Trophoblast cell (in vitro differentiated cells and primary cell): Measurements from ENCODE around the gene MAGEA9.
"Not testable (repeated sequence)": the region's sequence is repeated elsewhere in the genome, so short reads cannot be mapped to it uniquely, and the experiment has no call there.

Experiments
- DNase-seq, 2 donors: peaks; one replicate each; pipeline ENCODE4 v3.0.0-alpha.2; 2016
- H2AFZ ChIP-seq: 2 replicates; pipeline ENCODE4 v1.6.1; 2013; ENCODE audit warnings: low read length, moderate library complexity, mild to moderate bottlenecking; ENCODE audit not compliant: insufficient read depth, poor library complexity
- H2AK5ac ChIP-seq: 2 replicates; pipeline ENCODE4 v1.6.1; 2013; ENCODE audit warnings: mild to moderate bottlenecking, low read length
- H2BK120ac ChIP-seq: 2 replicates; pipeline ENCODE4 v1.6.1; 2013; ENCODE audit warnings: low read length, mild to moderate bottlenecking, moderate library complexity; ENCODE audit not compliant: insufficient read depth, poor library complexity
- H2BK12ac ChIP-seq: 2 replicates; pipeline ENCODE4 v1.6.1; 2013; ENCODE audit warnings: mild to moderate bottlenecking, low read length, moderate library complexity
- H2BK5ac ChIP-seq: 2 replicates; pipeline ENCODE4 v1.6.1; 2013; ENCODE audit warnings: low read length, low read depth, moderate library complexity, mild to moderate bottlenecking; ENCODE audit not compliant: poor library complexity
- H3K14ac ChIP-seq: 2 replicates; pipeline ENCODE4 v1.6.1; 2013; ENCODE audit warnings: mild to moderate bottlenecking, low read length
- H3K18ac ChIP-seq: 2 replicates; pipeline ENCODE4 v1.6.1; 2013; ENCODE audit warnings: mild to moderate bottlenecking, low read length
- H3K23ac ChIP-seq: 2 replicates; pipeline ENCODE4 v1.6.1; 2013; ENCODE audit warnings: low read length
- H3K27ac ChIP-seq: 2 replicates; pipeline ENCODE4 v1.5.1; 2013; ENCODE audit warnings: low read depth, mild to moderate bottlenecking, inconsistent platforms, low read length, moderate library complexity
- H3K27me3 ChIP-seq: 2 replicates; pipeline ENCODE4 v1.6.1; 2013; ENCODE audit warnings: inconsistent platforms, mild to moderate bottlenecking, low read length, moderate library complexity; ENCODE audit not compliant: insufficient read depth
- H3K36me3 ChIP-seq, 2 experiments: 1 replicate in 1 of 2; 2 replicates in 1 of 2; pipeline ENCODE4 v1.6.1; 2013; ENCODE audit warnings: low read length in 2 of 2, mild to moderate bottlenecking in 2 of 2, moderate library complexity in 1 of 2; ENCODE audit not compliant: insufficient read depth in 2 of 2, control insufficient read depth in 1 of 2
- H3K4ac ChIP-seq: 2 replicates; pipeline ENCODE4 v1.6.1; 2013; ENCODE audit warnings: low read depth, mild to moderate bottlenecking, low read length, moderate library complexity
- H3K4me1 ChIP-seq, 2 experiments: 1 replicate in 1 of 2; 2 replicates in 1 of 2; pipeline ENCODE4 v1.6.1; 2013; ENCODE audit warnings: low read length in 2 of 2, mild to moderate bottlenecking in 2 of 2, moderate library complexity in 1 of 2; ENCODE audit not compliant: insufficient read depth in 2 of 2, control insufficient read depth in 1 of 2
- H3K4me2 ChIP-seq: 2 replicates; pipeline ENCODE4 v1.6.1; 2013; ENCODE audit warnings: inconsistent platforms, mild to moderate bottlenecking, low read length, moderate library complexity
- H3K4me3 ChIP-seq: 2 replicates; pipeline ENCODE4 v1.5.1; 2013; ENCODE audit warnings: mild to moderate bottlenecking, low read depth, low read length, inconsistent platforms
- H3K79me1 ChIP-seq: one replicate; pipeline ENCODE4 v1.6.1; 2013; ENCODE audit warnings: low read length
- H3K79me2 ChIP-seq: 2 replicates; pipeline ENCODE4 v1.6.1; 2013; ENCODE audit warnings: low read length, mild to moderate bottlenecking; ENCODE audit not compliant: control insufficient read depth, insufficient read depth, poor library complexity
- H3K9ac ChIP-seq: 2 replicates; pipeline ENCODE4 v1.6.1; 2013; ENCODE audit warnings: mild to moderate bottlenecking, low read length
- H3K9me3 ChIP-seq: 2 replicates; pipeline ENCODE4 v1.6.1; 2013; ENCODE audit warnings: low read depth, mild to moderate bottlenecking, control low read depth, inconsistent platforms, low read length; ENCODE audit not compliant: insufficient read depth
- H4K12ac ChIP-seq: 2 replicates; pipeline ENCODE4 v1.6.1; 2013; ENCODE audit warnings: low read depth, mild to moderate bottlenecking, low read length, moderate library complexity
- H4K8ac ChIP-seq: 2 replicates; pipeline ENCODE4 v1.6.1; 2013; ENCODE audit warnings: low read depth, mild to moderate bottlenecking, low read length, moderate library complexity
- H4K91ac ChIP-seq: one replicate; pipeline ENCODE4 v1.6.1; 2013; ENCODE audit warnings: low read depth, mild to moderate bottlenecking, low read length, moderate library complexity
- WGBS: extraction: QIAGEN DNeasy Blood & Tissue Kit; methylation state at CpG from one replicate; pipeline ENCODE4 v1.1.7; 2013; ENCODE audit warnings: missing lambda C conversion rate; ENCODE audit not compliant: insufficient read length, insufficient coverage; ENCODE audit errors: extremely low coverage; 5-methylcytosine and 5-hydroxymethylcytosine counted together

MAGEA9 gene

DNA sequence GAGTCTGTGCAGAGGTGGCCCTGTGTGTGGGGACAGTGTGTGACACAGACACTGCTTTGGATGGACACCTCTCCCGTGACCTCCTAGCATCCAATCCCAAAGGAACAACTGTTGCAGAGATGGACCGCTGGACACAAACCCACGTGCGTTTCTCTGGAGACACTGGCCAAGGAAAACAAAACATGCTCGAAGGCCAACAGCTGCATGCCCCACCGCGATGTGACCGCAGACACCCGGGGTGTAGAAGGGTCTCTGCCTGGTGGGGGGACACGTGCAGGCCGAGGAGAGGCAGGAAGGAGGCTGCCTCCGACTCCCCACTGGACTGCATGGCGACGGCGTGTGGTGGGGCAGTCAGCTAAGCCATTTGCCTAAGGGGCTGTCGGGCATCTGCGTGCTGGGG, 8.0 kb upstream of the MAGEA9 start, which contains the start of gene HSFX1:
Gene HSFX1 (plus strand): TSS at position 301 of the 400 bp plus-strand sequence. CDS start 614 bp downstream, outside the sequence.
- H3K36me3 ChIP-seq, H2AFZ ChIP-seq, H4K8ac ChIP-seq, H2BK120ac ChIP-seq, H3K4me1 ChIP-seq, H3K4me3 ChIP-seq, H2AK5ac ChIP-seq, H3K9me3 ChIP-seq, H3K23ac ChIP-seq, DNase-seq, H3K14ac ChIP-seq, H3K4ac ChIP-seq, H4K12ac ChIP-seq, H3K18ac ChIP-seq, H3K79me2 ChIP-seq, H4K91ac ChIP-seq, H3K9ac ChIP-seq, H3K79me1 ChIP-seq, H2BK5ac ChIP-seq, H3K27ac ChIP-seq, H3K27me3 ChIP-seq, H2BK12ac ChIP-seq, H3K4me2 ChIP-seq: not testable (repeated sequence)
- WGBS = no CpG with 5 or more reads among the region's 17 CpGs

DNA sequence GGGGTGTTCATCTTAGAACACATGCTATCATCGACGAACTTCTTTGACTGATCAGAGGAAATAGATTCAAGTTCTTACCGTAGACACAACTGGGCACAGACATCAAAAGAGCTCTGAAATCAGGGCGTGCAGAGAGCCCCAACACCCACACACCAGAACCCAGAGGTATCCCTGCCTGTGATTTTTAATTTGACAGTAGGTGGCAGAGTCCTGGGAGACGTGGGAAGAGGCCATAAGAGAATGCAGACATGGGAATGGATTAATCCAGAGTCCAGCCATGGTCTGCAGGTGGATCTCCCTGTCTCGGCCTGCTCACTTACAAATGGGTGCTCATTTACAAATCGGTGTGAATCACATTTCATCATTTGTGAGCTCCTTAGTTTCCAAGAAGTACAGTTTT, 3.7 kb upstream of the MAGEA9 start:
- WGBS = no CpG with 5 or more reads among the region's 7 CpGs
- H3K79me1 ChIP-seq, H3K36me3 ChIP-seq, H3K23ac ChIP-seq, H3K9me3 ChIP-seq, H3K4me3 ChIP-seq, H3K14ac ChIP-seq, H4K8ac ChIP-seq, H3K4me2 ChIP-seq, DNase-seq, H2BK12ac ChIP-seq, H3K27ac ChIP-seq, H3K9ac ChIP-seq, H3K18ac ChIP-seq, H2AK5ac ChIP-seq, H4K12ac ChIP-seq, H2BK120ac ChIP-seq, H3K27me3 ChIP-seq, H2BK5ac ChIP-seq, H3K4me1 ChIP-seq, H4K91ac ChIP-seq, H3K4ac ChIP-seq, H3K79me2 ChIP-seq, H2AFZ ChIP-seq: not testable (repeated sequence)

DNA sequence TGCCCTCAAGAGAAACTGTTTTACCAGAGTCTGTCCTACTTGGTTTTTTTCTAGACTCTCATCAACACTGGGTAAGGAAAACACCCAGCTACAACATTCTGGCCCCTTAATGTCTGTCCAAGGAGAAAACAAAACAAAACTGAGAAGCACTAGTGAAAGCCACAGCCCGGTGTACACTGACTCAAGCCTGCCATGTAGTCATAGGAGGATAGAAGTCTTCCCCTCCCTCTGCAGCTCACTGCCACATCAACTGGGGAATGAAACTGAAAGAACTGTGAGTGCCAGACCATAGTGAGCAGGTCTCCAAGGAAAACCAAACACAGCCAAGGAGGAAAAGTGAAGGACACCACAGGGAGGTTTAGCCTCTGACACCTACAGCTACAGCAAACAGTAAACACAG, 13.8 kb downstream of the MAGEA9 start:
- H3K9ac ChIP-seq, H3K79me1 ChIP-seq, H4K12ac ChIP-seq, H4K91ac ChIP-seq, H3K4me3 ChIP-seq, H3K4me1 ChIP-seq, H2AFZ ChIP-seq, H3K79me2 ChIP-seq, H3K27ac ChIP-seq, H3K27me3 ChIP-seq, H3K4ac ChIP-seq, H3K9me3 ChIP-seq, H3K18ac ChIP-seq, H2BK12ac ChIP-seq, H3K36me3 ChIP-seq, H2BK5ac ChIP-seq, DNase-seq, H3K4me2 ChIP-seq, H2BK120ac ChIP-seq, H3K23ac ChIP-seq, H4K8ac ChIP-seq, H2AK5ac ChIP-seq, H3K14ac ChIP-seq: not testable (repeated sequence)
- whole genome bisulfite sequencing = no CpG with 5 or more reads among the region's 1 CpG

DNA sequence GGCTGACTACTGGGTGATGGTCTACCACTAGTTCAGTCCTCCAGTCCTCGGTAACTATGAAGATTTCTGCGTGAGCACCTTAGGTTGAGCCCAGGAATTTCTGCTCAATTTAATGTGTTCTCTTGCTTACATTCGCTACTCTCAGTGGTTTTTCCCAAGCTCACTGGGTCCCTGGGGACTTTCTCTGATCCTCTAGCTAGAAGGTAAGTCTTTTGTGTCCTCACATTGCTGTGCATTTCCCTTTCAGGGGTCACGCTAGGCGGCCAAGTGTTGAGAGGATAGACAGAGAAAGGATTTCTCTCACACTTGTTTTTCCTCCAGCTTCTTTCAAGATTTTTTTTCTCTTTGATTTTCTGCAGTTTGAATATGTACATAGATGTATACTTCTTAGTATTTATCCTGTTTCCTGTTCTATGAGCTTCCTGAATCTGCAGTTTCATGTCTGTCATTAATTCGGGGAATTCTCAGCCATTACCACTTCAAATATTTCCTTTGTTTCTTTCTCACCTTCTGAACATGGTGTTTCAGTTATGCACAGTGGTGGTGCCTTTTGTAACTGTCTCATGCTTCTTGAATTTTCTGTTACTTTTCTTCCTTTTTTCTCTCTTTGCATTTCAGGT, 17.5 kb downstream of the MAGEA9 start:
- Histone ChIP-seq H3K79me2 (no peaks in the 10 kb centered on the region), H2BK5ac (no peak overlapping the region), H3K4ac (no peak overlapping the region), H3K4me2 (no peak overlapping the region), H4K91ac (no peak overlapping the region), H3K27me3 (no peaks in the 10 kb centered on the region), H3K36me3 (no peaks in the 10 kb centered on the region), H3K23ac (no peak overlapping the region), H3K27ac (no peak overlapping the region), H3K4me3 (no peak overlapping the region), H4K8ac (no peak overlapping the region), H3K14ac (no peak overlapping the region), H3K4me1 (no peaks in the 10 kb centered on the region), H3K79me1 (no peaks in the 10 kb centered on the region), H2AK5ac (no peak overlapping the region), H2BK120ac (no peak overlapping the region), H3K9me3 (no peaks in the 10 kb centered on the region), H2BK12ac (no peak overlapping the region), H3K9ac (no peak overlapping the region), H2AFZ (no peak overlapping the region), H3K18ac (no peak overlapping the region), H4K12ac (no peak overlapping the region)
- no CpG with 5 or more reads among the region's 6 CpGs for WGBS
- no peak for DNase-seq
